Chondrocyte (in vitro differentiated cells): ENCODE results near the gene TAF5. TPM values are rescaled to one million over a fixed set of nuclear protein-coding genes. Genes with fewer than 3 reads are reported as not detected.
A peak's percentile ranks its signal among the peaks of the same experiment; 100 is the strongest.

Experiments
- DNase-seq: peaks from one replicate; pipeline ENCODE4 v3.0.0; 2021; ENCODE audit warnings: mixed read lengths, low spot score
- H3K27ac Mint-ChIP-seq: one replicate; pipeline ENCODE4 v1.8.0; 2021; ENCODE audit warnings: mild to moderate bottlenecking, moderate library complexity, mixed read lengths; ENCODE audit not compliant: unreplicated experiment
- H3K27me3 Mint-ChIP-seq: 2 replicates; pipeline ENCODE4 v1.8.0; 2021; ENCODE audit warnings: low read depth, mixed read lengths
- H3K36me3 Mint-ChIP-seq: 2 replicates; pipeline ENCODE4 v1.8.0; 2021; ENCODE audit warnings: low read depth, mixed read lengths
- H3K4me1 Mint-ChIP-seq: 2 replicates; pipeline ENCODE4 v1.8.0; 2021; ENCODE audit warnings: low read depth, mild to moderate bottlenecking, mixed read lengths
- H3K4me3 Mint-ChIP-seq: one replicate; pipeline ENCODE4 v1.8.0; 2021; ENCODE audit warnings: mild to moderate bottlenecking, moderate library complexity, mixed read lengths; ENCODE audit not compliant: unreplicated experiment
- H3K9me3 Mint-ChIP-seq: 2 replicates; pipeline ENCODE4 v1.8.0; 2021; ENCODE audit warnings: low read depth, mixed read lengths
- microRNA-seq: library from miRNA; unstranded; fragments of <30 nt; microRNA quantifications from one replicate; pipeline ENCODE4 v1.2.0, GENCODE V29; 2020; ENCODE audit warnings: borderline number of aligned reads
- total RNA-seq: library from RNA; stranded (reverse); gene quantifications from 3 replicates; pipeline ENCODE4 v1.2.1, GENCODE V29; 2021
- TF ChIP-seq, protein P1 (sequence below): fragments of 200-600 bp; sonication (generic); IDR thresholded peaks from 2 replicates; pipeline ENCODE4 v1.5.0; 2021; ENCODE audit warnings: antibody characterized with exemption, mild to moderate bottlenecking, moderate library complexity

Gene TAF5
- total RNA-seq, 1 donor from 2014 or later: 3.1 TPM

DNA sequence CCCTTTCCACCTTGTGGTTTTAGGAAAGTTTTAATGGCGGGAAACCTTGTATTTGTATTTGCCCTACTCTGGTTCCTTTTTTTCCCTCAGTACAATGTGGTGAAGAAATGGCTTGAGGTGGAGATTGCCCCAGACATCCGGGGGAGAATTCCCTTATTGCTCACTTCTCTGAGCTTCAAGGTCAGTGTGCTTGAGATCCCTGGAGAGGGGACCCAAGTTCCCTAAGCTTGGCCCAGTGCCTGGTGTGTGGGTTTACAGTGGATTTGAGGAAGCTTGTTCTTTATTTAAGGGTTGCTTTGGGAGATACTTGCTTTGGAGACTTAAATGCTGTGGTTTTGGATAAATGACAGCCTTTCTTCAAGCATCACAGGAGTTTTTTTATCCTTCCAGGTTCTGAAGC lies 66.1 kb downstream of the TAF5 start:
- Mint-ChIP-seq H3K36me3 (peaks cover 27% of the 10 kb centered on the region), H3K27ac (no peak overlapping the region), H3K4me1 (peaks cover 7% of the 10 kb centered on the region), H3K9me3 (no peaks in the 10 kb centered on the region), H3K27me3 (no peaks in the 10 kb centered on the region), H3K4me3 (no peak overlapping the region)
- TF ChIP-seq, protein P1, sequence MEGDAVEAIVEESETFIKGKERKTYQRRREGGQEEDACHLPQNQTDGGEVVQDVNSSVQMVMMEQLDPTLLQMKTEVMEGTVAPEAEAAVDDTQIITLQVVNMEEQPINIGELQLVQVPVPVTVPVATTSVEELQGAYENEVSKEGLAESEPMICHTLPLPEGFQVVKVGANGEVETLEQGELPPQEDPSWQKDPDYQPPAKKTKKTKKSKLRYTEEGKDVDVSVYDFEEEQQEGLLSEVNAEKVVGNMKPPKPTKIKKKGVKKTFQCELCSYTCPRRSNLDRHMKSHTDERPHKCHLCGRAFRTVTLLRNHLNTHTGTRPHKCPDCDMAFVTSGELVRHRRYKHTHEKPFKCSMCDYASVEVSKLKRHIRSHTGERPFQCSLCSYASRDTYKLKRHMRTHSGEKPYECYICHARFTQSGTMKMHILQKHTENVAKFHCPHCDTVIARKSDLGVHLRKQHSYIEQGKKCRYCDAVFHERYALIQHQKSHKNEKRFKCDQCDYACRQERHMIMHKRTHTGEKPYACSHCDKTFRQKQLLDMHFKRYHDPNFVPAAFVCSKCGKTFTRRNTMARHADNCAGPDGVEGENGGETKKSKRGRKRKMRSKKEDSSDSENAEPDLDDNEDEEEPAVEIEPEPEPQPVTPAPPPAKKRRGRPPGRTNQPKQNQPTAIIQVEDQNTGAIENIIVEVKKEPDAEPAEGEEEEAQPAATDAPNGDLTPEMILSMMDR: no peak
- DNase-seq: no peak

Small RNAs within 50 kb of the gene (microRNA-seq; reads per million reads assigned to microRNA genes)
- 4,948 reads per million, percentile 91 among the genes with 10 or more reads in this experiment for gene MIR1307

Other genes with a start within 250 kb of the TAF5 start
- 73.5 to 81.0 TPM (median 78.7 TPM) in 3 replicates for gene NT5C2, start 174.7 kb upstream of the TAF5 start, total RNA-seq
- not detected in 3 replicates for gene RPEL1, start 122.1 kb upstream of the TAF5 start, total RNA-seq
- 10.4 to 31.1 TPM (median 30.1 TPM) in 3 replicates for gene INA, start 90.8 kb upstream of the TAF5 start, total RNA-seq
- 9.9 to 12.2 TPM (median 11.4 TPM) in 3 replicates for gene PCGF6, start 16.8 kb upstream of the TAF5 start, total RNA-seq
- 297 to 326 TPM (median 299 TPM) in 3 replicates for gene ATP5MK, start 28.5 kb downstream of the TAF5 start, total RNA-seq
- 24.7 to 33.0 TPM (median 27.9 TPM) in 3 replicates for gene PDCD11, start 28.6 kb downstream of the TAF5 start, total RNA-seq
- 1.3 to 10.9 TPM (median 9.9 TPM) in 3 replicates for gene CALHM2, start 84.4 kb downstream of the TAF5 start, total RNA-seq
- gene CALHM1, start 90.9 kb downstream of the TAF5 start, total RNA-seq: not detected in 3 replicates
- not detected in 3 replicates for gene CALHM3, start 111.3 kb downstream of the TAF5 start, total RNA-seq
- gene NEURL1, start 125.7 kb downstream of the TAF5 start, total RNA-seq: 0.05 TPM in 1 of 3 replicates, not detected in the others